ENCODE results near the gene SRD5A3. TPM values are rescaled to one million over a fixed set of nuclear protein-coding genes. Genes with fewer than 3 reads are reported as not detected.
A peak's percentile ranks its signal among the peaks of the same experiment; 100 is the strongest.

The SRD5A3 gene
- total and polyA plus RNA-seq, 9 of the 15 experiments (the other 6 are each of a cell fraction or from before 2014, with no cell fraction given): 2.5 to 37.0 (median 13.3) TPM

DNA sequence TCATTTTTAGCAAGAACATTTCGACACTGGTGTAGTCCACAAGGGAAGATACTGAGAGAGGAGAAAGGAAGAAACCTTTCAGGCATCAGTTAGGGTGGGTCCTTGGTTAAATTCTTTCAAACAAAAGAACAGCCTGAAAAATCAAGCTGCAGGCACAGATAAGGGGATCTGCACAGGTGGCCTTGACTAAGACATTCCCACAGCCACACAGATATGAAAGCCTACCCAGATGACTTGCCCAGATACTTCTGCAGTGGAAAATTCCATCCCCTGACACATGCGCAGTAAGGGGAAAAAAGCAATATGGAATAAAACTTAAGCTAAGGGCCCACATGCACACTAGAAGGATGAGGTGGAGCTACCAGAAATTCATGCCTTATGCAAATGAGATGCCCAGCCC is 40.8 kb downstream of the SRD5A3 start (continued):
- TF ChIP-seq, protein P1, sequence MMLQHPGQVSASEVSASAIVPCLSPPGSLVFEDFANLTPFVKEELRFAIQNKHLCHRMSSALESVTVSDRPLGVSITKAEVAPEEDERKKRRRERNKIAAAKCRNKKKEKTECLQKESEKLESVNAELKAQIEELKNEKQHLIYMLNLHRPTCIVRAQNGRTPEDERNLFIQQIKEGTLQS (IDR thresholded peaks at IDR 0.05): peak; percentile 39; the same call in 1 of the 2 replicates
- TF ChIP-seq, protein P1 (CRISPR knock-in tag; conservative IDR thresholded peaks at IDR 0.05): no peak
- TF ChIP-seq, protein P2, sequence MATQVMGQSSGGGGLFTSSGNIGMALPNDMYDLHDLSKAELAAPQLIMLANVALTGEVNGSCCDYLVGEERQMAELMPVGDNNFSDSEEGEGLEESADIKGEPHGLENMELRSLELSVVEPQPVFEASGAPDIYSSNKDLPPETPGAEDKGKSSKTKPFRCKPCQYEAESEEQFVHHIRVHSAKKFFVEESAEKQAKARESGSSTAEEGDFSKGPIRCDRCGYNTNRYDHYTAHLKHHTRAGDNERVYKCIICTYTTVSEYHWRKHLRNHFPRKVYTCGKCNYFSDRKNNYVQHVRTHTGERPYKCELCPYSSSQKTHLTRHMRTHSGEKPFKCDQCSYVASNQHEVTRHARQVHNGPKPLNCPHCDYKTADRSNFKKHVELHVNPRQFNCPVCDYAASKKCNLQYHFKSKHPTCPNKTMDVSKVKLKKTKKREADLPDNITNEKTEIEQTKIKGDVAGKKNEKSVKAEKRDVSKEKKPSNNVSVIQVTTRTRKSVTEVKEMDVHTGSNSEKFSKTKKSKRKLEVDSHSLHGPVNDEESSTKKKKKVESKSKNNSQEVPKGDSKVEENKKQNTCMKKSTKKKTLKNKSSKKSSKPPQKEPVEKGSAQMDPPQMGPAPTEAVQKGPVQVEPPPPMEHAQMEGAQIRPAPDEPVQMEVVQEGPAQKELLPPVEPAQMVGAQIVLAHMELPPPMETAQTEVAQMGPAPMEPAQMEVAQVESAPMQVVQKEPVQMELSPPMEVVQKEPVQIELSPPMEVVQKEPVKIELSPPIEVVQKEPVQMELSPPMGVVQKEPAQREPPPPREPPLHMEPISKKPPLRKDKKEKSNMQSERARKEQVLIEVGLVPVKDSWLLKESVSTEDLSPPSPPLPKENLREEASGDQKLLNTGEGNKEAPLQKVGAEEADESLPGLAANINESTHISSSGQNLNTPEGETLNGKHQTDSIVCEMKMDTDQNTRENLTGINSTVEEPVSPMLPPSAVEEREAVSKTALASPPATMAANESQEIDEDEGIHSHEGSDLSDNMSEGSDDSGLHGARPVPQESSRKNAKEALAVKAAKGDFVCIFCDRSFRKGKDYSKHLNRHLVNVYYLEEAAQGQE (IDR thresholded peaks at IDR 0.05; ENCODE audit: borderline replicate concordance): peak; percentile 16; the same call in 1 of the 2 replicates
- TF ChIP-seq, protein P2 (CRISPR knock-in tag; IDR thresholded peaks at IDR 0.05; ENCODE audit: low read depth): no peak
- TF ChIP-seq ARID1B (IDR thresholded peaks at IDR 0.05) (peak; percentile 99), MAFK (IDR thresholded peaks at IDR 0.05; ENCODE audit: low read length) (no peak; the same call in 1 of the 2 replicates), ZNF717 (CRISPR knock-in tag; IDR thresholded peaks at IDR 0.05) (no peak), DDX20 (tag; IDR thresholded peaks at IDR 0.05; ENCODE audit: low read depth) (no peak), ZEB2 (IDR thresholded peaks at IDR 0.05) (peak; percentile 98), ZNF124 (CRISPR knock-in tag; IDR thresholded peaks at IDR 0.05) (no peak), NCOA1 (IDR thresholded peaks at IDR 0.05; ENCODE audit: low read depth) (peak; percentile 75; the same call in 1 of the 2 replicates), ZNF644 (tag; IDR thresholded peaks at IDR 0.05; ENCODE audit: low read depth) (peak; percentile 98), ZNF589 (CRISPR knock-in tag; IDR thresholded peaks at IDR 0.05; ENCODE audit: low read depth) (peak; percentile 94), TBL1XR1 (IDR thresholded peaks at IDR 0.05; ENCODE audit: low read length in 2 of 2) (peak; percentile 59 to 79; a peak in 2 of 4 replicates), EGR1 (conservative IDR thresholded peaks at IDR 0.05) (no peak), ZNF134 (CRISPR knock-in tag; conservative IDR thresholded peaks at IDR 0.05) (0 out of 2 replicates have a peak, but pooled peaks have one; percentile 16), ZNF239 (CRISPR knock-in tag; IDR thresholded peaks at IDR 0.05) (0 out of 2 replicates have a peak, but pooled peaks have one; percentile 46)
- TF ChIP-seq, protein P3, sequence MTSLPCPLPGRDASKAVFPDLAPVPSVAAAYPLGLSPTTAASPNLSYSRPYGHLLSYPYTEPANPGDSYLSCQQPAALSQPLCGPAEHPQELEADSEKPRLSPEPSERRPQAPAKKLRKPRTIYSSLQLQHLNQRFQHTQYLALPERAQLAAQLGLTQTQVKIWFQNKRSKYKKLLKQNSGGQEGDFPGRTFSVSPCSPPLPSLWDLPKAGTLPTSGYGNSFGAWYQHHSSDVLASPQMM (CRISPR knock-in tag; IDR thresholded peaks at IDR 0.05): no peak
- TF ChIP-seq, protein P4, sequence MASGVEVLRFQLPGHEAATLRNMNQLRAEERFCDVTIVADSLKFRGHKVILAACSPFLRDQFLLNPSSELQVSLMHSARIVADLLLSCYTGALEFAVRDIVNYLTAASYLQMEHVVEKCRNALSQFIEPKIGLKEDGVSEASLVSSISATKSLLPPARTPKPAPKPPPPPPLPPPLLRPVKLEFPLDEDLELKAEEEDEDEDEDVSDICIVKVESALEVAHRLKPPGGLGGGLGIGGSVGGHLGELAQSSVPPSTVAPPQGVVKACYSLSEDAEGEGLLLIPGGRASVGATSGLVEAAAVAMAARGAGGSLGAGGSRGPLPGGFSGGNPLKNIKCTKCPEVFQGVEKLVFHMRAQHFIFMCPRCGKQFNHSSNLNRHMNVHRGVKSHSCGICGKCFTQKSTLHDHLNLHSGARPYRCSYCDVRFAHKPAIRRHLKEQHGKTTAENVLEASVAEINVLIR (CRISPR knock-in tag; IDR thresholded peaks at IDR 0.05): no peak
- TF ChIP-seq, protein P5, sequence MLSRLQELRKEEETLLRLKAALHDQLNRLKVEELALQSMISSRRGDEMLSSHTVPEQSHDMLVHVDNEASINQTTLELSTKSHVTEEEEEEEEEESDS (CRISPR knock-in tag; IDR thresholded peaks at IDR 0.05): no peak
